ENCODE measurements around the gene GDF2.

The GDF2 gene

GRCh38 chr10:47330366-47330765 is 8.1 kb downstream of the GDF2 start:
- no peak overlapping the region for H3K4me3 ChIP-seq (replicated peaks; ENCODE audit: low read depth, low read length)
- TF ChIP-seq, protein P1, sequence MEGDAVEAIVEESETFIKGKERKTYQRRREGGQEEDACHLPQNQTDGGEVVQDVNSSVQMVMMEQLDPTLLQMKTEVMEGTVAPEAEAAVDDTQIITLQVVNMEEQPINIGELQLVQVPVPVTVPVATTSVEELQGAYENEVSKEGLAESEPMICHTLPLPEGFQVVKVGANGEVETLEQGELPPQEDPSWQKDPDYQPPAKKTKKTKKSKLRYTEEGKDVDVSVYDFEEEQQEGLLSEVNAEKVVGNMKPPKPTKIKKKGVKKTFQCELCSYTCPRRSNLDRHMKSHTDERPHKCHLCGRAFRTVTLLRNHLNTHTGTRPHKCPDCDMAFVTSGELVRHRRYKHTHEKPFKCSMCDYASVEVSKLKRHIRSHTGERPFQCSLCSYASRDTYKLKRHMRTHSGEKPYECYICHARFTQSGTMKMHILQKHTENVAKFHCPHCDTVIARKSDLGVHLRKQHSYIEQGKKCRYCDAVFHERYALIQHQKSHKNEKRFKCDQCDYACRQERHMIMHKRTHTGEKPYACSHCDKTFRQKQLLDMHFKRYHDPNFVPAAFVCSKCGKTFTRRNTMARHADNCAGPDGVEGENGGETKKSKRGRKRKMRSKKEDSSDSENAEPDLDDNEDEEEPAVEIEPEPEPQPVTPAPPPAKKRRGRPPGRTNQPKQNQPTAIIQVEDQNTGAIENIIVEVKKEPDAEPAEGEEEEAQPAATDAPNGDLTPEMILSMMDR (IDR thresholded peaks at IDR 0.05; ENCODE audit: low read depth, low read length, missing control alignments), result no peak
- DNase-seq (ENCODE audit: extremely low read depth, low read depth), result no peak

DNA sequence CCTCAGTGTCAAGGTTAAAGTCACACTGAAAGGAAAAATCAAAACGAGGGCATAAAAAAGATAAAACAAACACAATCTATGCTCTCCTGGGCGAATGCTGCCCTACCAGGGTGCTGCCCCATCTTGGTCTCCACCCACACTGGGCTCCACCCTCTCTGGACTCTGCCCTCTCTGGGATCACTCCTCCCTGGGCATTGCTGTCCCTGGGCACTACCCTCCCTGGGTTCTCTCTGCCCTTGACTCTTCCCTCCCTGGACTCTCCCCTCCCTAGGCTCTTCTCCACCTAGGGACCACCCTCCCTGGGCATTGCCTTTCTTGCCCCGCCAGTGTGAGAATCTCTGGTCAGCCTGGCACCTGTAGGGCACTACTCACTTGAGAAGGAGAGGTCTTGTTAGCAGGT is 8.6 kb downstream of the GDF2 start:
- DNase-seq (ENCODE audit: extremely low read depth, low read depth), result no peak
- TF ChIP-seq, protein P1 (IDR thresholded peaks at IDR 0.05; ENCODE audit: low read depth, low read length, missing control alignments), result no peak
- no peak overlapping the region for H3K4me3 ChIP-seq (replicated peaks; ENCODE audit: low read depth, low read length)

GRCh38 chr10:47331491-47331890 is 9.2 kb downstream of the GDF2 start:
- H3K4me3 ChIP-seq (replicated peaks; ENCODE audit: low read depth, low read length), result no peak overlapping the region
- DNase-seq (ENCODE audit: extremely low read depth, low read depth), result no peak
- TF ChIP-seq, protein P1 (IDR thresholded peaks at IDR 0.05; ENCODE audit: low read depth, low read length, missing control alignments), result no peak

- TF ChIP-seq, protein P1 (IDR thresholded peaks at IDR 0.05; ENCODE audit: low read depth, low read length, missing control alignments), result no peak
- no peak for DNase-seq (ENCODE audit: extremely low read depth, low read depth)
These were observed 9.7 kb downstream of the GDF2 start for GRCh38 chr10:47331954-47332353.

DNA sequence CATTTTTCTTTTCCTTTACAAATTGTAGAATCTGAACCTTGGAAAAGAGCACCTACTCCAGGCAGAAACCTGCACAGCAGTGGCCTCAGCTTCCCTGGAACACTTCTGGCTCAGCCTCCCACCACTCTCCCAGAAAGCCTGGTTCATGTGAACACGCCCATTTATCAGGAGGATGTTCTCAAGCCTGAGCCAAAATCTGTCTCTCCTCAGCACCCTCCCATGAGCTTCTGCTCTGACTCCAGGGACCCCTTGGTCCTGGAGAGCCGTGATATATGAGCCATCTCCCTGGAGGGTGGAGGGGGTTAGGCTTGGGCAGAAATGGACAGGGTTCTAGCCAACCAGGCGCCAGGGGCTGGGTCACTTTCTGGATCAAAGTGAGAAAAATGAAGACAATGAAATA is 10.1 kb downstream of the GDF2 start:
- no peak overlapping the region for H3K4me3 ChIP-seq (replicated peaks; ENCODE audit: low read depth, low read length)
- no peak for DNase-seq (ENCODE audit: extremely low read depth, low read depth)
- TF ChIP-seq, protein P1 (IDR thresholded peaks at IDR 0.05; ENCODE audit: low read depth, low read length, missing control alignments), result no peak

More at GRCh38 chr10:47331954-47332353, 9.7 kb downstream of the GDF2 start:
- H3K4me3 ChIP-seq (replicated peaks; ENCODE audit: low read depth, low read length), result no peak overlapping the region

- DNase-seq (ENCODE audit: extremely low read depth, low read depth), result no peak
- TF ChIP-seq, protein P1 (IDR thresholded peaks at IDR 0.05; ENCODE audit: low read depth, low read length, missing control alignments), result no peak
- H3K4me3 ChIP-seq (replicated peaks; ENCODE audit: low read depth, low read length), result no peak overlapping the region
These were observed 10.7 kb downstream of the GDF2 start for GRCh38 chr10:47332946-47333345.

DNA sequence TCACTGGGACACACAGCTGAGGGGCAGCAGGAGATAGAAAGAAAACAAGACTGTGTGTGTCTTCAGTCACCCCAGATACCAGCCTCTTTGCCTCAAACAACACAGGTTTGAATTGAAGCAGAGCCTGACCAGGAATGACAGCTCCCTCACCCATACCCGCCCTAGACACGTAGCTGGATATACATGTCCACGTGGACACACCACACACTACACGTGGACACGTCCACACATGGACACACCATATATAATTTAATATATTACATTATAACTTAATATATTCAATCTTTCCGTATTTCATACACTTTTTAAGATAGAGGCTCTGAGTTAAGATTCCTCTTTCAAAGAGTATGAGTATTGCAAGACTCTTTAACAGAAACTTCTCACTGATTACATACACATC is 11.3 kb downstream of the GDF2 start:
- no peak for DNase-seq (ENCODE audit: extremely low read depth, low read depth)
- no peak overlapping the region for H3K4me3 ChIP-seq (replicated peaks; ENCODE audit: low read depth, low read length)
- TF ChIP-seq, protein P1 (IDR thresholded peaks at IDR 0.05; ENCODE audit: low read depth, low read length, missing control alignments), result no peak

All from HFF-Myc (cell line).